ENCODE data around the gene AUNIP.

The AUNIP gene

DNA sequence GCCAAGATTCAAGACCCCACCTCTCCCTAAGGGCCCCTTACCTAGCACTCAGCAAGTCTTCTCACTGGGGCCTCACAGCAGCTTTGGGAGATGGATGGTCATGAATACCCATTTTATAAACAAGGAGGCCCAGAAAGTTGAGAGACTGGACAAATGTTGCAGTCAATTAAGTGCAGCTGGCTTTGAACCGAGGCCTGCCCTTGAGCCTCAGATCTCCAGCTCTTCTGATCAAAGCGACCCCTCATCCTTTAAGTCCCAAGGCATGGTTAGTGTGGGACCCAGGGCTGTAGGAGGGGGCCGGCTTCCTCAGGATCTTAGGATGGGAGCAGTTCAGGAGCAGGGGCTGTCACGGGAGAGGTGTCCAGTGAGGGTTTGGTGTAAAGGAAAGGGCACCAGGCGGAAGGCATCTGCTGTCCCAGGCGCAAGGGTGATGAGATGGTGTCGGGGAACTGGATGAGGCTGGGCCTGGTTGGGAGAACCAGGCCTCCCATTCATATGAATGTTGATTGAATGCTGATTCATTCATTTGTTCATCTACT, 44.6 kb downstream of the AUNIP start:
- no peak overlapping the region for H3K4me3 ChIP-seq (ENCODE audit: low read depth, low read length)
- TF ChIP-seq MYC (IDR thresholded peaks at IDR 0.05; ENCODE audit: low read depth, low read length) (no peak), POLR2A (IDR thresholded peaks at IDR 0.05; ENCODE audit: extremely low read depth, insufficient read length) (no peak)
- TF ChIP-seq, protein P1, sequence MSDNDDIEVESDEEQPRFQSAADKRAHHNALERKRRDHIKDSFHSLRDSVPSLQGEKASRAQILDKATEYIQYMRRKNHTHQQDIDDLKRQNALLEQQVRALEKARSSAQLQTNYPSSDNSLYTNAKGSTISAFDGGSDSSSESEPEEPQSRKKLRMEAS (IDR thresholded peaks at IDR 0.05; ENCODE audit: low read depth, low read length): no peak
- TF ChIP-seq, protein P2, sequence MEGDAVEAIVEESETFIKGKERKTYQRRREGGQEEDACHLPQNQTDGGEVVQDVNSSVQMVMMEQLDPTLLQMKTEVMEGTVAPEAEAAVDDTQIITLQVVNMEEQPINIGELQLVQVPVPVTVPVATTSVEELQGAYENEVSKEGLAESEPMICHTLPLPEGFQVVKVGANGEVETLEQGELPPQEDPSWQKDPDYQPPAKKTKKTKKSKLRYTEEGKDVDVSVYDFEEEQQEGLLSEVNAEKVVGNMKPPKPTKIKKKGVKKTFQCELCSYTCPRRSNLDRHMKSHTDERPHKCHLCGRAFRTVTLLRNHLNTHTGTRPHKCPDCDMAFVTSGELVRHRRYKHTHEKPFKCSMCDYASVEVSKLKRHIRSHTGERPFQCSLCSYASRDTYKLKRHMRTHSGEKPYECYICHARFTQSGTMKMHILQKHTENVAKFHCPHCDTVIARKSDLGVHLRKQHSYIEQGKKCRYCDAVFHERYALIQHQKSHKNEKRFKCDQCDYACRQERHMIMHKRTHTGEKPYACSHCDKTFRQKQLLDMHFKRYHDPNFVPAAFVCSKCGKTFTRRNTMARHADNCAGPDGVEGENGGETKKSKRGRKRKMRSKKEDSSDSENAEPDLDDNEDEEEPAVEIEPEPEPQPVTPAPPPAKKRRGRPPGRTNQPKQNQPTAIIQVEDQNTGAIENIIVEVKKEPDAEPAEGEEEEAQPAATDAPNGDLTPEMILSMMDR (IDR thresholded peaks at IDR 0.05; ENCODE audit: low read depth, low read length): no peak
- DNase-seq (ENCODE audit: low read depth): no peak

DNA sequence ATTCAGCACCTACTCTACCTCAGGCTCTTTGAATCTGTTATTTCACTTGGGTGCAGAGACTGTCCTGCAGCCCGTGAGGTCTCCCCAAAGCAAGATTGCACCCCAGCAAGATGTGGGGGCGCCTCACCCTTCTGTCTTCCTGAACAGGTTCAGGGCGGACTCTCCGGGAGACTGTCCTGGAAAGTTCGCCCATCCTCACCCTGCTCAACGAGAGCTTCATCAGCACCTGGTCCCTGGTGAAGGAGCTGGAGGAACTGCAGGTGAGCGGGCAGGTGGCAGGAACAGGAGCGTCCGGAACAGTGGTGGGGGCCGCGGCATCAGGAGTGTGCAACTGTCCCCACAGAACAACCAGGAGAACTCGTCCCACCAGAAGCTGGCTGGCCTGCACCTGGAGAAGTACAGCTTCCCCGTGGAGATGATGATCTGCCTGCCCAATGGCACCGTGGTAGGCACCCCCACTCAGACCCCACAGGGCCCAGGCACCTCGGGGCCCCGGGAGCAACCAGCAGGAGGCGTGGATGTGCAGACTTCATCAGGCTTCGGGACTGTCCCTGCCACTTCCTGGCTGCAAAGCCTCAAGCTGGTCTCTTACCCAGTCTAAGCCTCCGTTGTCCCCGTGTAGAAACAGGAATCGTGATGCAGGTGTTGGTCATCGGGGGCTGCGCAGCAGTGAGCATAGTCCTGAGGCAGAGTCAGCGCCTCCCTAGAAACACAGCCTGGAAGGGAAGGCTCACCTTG, 45.4 kb downstream of the AUNIP start:
- no peak overlapping the region for H3K4me3 ChIP-seq (ENCODE audit: low read depth, low read length)
- TF ChIP-seq, protein P2 (IDR thresholded peaks at IDR 0.05; ENCODE audit: low read depth, low read length): peak; percentile 22
- TF ChIP-seq, protein P1 (IDR thresholded peaks at IDR 0.05; ENCODE audit: low read depth, low read length): no peak
- peak; percentile 39 for DNase-seq (ENCODE audit: low read depth)

DNA sequence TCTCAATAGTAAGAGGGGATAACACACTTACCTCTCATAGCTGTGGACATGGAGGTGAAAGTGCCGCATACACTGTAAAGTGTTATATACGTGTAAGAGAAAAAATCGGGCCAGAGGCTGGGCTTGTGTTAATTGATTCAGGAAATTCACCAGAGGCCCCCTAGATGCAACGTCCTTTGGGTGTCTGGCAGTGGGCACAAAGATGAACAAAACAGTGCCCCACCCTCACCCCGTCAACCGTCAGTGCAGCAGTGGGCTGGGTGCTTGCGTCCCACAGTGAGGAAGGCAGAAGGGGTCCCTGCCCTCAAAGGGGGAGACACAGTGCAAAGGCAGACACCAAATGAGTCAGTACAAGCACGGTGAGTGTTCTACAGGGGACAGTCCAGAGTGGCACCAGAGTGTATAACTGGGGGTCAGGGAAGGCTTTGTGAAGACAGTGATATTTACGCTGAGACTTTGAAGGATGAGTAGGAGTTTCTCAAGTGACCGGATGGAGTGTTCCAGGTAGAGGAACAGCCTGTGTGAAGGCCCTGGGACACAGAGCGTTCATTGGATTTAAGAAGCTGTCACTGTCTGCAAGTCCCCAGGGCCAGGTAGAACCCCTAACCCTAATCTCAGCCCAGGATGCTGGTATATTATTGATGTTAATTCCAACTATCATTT, 46.1 kb downstream of the AUNIP start:
- H3K4me3 ChIP-seq (ENCODE audit: low read depth, low read length): no peak overlapping the region
- no peak for DNase-seq (ENCODE audit: low read depth)
- no peak for TF ChIP-seq POLR2A (IDR thresholded peaks at IDR 0.05; ENCODE audit: extremely low read depth, insufficient read length)
- TF ChIP-seq MYC (IDR thresholded peaks at IDR 0.05; ENCODE audit: low read depth, low read length): no peak
- TF ChIP-seq, protein P2 (IDR thresholded peaks at IDR 0.05; ENCODE audit: low read depth, low read length): no peak
- TF ChIP-seq, protein P1 (IDR thresholded peaks at IDR 0.05; ENCODE audit: low read depth, low read length): no peak

DNA sequence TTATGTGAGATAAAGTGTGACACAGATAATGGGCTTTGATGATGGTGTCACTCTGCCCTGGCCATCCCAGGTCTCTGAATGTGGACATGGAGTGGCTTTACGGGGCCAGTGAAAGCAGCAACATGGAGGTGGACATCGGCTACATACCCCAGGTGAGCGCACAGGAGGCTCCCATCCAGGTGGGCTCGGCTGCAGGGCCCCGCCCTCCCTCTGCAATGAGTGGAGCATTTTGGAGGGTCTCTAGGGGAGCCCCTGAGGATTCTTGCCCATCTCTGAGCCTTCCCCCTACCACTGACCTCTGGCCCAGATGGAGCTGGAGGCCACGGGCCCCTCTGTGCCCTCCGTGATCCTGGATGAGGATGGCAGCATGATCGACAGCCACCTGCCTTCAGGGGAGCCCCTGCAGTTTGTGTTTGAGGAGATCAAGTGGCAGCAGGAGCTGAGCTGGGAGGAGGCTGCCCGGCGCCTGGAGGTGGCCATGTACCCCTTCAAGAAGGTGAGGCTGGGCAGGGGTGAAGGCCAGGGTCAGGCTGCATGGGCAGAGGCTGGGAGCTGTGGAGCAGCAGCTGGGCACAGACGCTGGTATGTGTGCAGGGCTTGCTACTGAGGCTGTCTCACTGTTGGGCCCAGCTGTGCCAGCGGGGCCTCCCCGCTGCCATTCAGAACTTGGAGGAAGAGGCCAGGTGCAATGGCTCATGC, 47.7 kb downstream of the AUNIP start:
- no peak overlapping the region for H3K4me3 ChIP-seq (ENCODE audit: low read depth, low read length)
- no peak for DNase-seq (ENCODE audit: low read depth)
- TF ChIP-seq, protein P1 (IDR thresholded peaks at IDR 0.05; ENCODE audit: low read depth, low read length): no peak

DNA sequence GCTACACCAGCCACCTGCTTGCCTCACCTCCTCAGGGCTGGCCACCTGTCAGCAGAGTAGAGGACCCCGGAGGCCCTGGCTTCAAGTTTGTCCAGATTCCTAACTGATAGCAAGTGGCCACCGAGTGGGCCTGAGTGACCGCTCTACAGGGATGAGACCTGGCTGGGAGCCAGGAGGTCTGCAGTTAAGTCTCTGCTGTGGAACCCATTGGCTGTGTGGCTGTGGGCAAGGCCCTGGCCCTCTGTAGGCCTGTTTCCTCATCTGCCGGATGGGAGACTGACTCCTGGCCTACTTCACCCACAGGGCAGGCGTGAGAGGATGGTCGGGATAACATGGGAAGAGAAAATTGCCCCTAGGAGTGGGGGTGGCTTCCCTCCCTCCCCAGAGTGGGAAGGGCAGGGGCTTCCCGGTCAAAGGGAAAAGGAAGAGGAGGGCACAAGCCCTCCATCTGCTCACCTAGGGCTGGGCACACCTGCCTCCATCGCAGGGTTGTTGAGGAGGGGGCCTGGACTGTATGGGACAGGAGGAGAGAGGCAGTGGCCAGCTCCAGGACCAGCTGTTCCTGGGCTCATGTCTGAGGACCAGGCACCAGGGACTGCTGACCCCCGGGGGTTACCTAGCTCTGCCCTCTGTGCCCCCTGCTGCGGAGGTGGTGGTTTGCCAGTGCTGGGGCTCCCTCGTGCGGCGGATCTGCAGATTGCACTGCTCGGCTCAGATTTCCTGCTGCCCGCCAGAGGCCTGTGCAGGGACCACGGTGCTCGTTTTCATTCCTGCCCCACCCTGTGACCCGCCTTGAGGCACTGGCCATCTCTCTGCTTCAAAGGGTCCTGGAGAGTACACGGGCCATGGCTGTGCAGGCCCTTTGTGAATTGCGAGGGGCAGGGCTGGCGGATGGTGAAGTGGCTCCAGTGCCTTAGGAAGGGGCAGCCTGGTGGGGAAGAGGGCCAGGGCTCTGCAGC, 48.6 kb downstream of the AUNIP start:
- peak; percentile 77 for DNase-seq (ENCODE audit: low read depth)
- TF ChIP-seq, protein P1 (IDR thresholded peaks at IDR 0.05; ENCODE audit: low read depth, low read length): no peak
- TF ChIP-seq POLR2A (IDR thresholded peaks at IDR 0.05; ENCODE audit: extremely low read depth, insufficient read length) (no peak), MYC (IDR thresholded peaks at IDR 0.05; ENCODE audit: low read depth, low read length) (no peak)
- TF ChIP-seq, protein P2 (IDR thresholded peaks at IDR 0.05; ENCODE audit: low read depth, low read length): peak; percentile 84
- peak overlapping the region; percentile 21 for H3K4me3 ChIP-seq (ENCODE audit: low read depth, low read length)
